DMS 273 treated with DMSO at 0.1 percent for 48 hours (cell line): Measurements from ENCODE around the gene GAPDHS.

ENCODE experiments used
- DNase-seq: peaks from one replicate; lab custom pipeline; 2025; lab: John Stamatoyannopoulos, UW

The GAPDHS gene

GRCh38 chr19:35511337-35511736 is 21.9 kb upstream of the GAPDHS start:
- DNase-seq: no peak

- DNase-seq: peak; percentile 18
These were observed 20.2 kb upstream of the GAPDHS start for GRCh38 chr19:35512831-35513627.

GRCh38 chr19:35513628-35514281 is 19.5 kb upstream of the GAPDHS start, which contains the start of gene DMKN:
TSS of gene DMKN (minus strand) at chr19:35513649. CDS start at chr19:35513475, 174 bp downstream.
- DNase-seq: no peak

- DNase-seq: no peak
These were observed 18.9 kb upstream of the GAPDHS start for GRCh38 chr19:35514282-35514809.

GRCh38 chr19:35516310-35516709 is 16.9 kb upstream of the GAPDHS start:
- no peak for DNase-seq

- no peak for DNase-seq
These were observed 15.9 kb upstream of the GAPDHS start for GRCh38 chr19:35517342-35517741.

- DNase-seq: no peak
These were observed 14.9 kb upstream of the GAPDHS start for GRCh38 chr19:35518313-35518712.

- DNase-seq: no peak
These were observed 14.0 kb upstream of the GAPDHS start for GRCh38 chr19:35519291-35519690.

- no peak for DNase-seq
These were observed 12.0 kb upstream of the GAPDHS start for GRCh38 chr19:35521124-35521743.

GRCh38 chr19:35522745-35523327 is 10.4 kb upstream of the GAPDHS start:
- no peak for DNase-seq

- DNase-seq: no peak
These were observed 8.9 kb upstream of the GAPDHS start for GRCh38 chr19:35524181-35524837.

- no peak for DNase-seq
These were observed 7.4 kb upstream of the GAPDHS start for GRCh38 chr19:35525873-35526272.

GRCh38 chr19:35528218-35529038 is 4.8 kb upstream of the GAPDHS start, which contains the start of gene SBSN:
TSS of gene SBSN (minus strand) at chr19:35528311. CDS start at chr19:35528281, 30 bp downstream.
- DNase-seq: no peak

- DNase-seq: no peak
These were observed 3.7 kb upstream of the GAPDHS start for GRCh38 chr19:35529241-35530218.

GRCh38 chr19:35531291-35531690 is 2.0 kb upstream of the GAPDHS start:
- DNase-seq: no peak

GRCh38 chr19:35533822-35534392 is 651 bp downstream of the GAPDHS start:
- no peak for DNase-seq

GRCh38 chr19:35534803-35535480 is 1.7 kb downstream of the GAPDHS start:
- DNase-seq: no peak

- DNase-seq: no peak
These were observed 6.1 kb downstream of the GAPDHS start for GRCh38 chr19:35539314-35539713.

GRCh38 chr19:35539850-35540249 is 6.6 kb downstream of the GAPDHS start:
- DNase-seq: no peak
